ENCODE measurements around the gene ZNF678.
"Not testable (repeated sequence)": the region's sequence is repeated elsewhere in the genome, so short reads cannot be mapped to it uniquely, and the experiment has no call there.

The ZNF678 gene

DNA sequence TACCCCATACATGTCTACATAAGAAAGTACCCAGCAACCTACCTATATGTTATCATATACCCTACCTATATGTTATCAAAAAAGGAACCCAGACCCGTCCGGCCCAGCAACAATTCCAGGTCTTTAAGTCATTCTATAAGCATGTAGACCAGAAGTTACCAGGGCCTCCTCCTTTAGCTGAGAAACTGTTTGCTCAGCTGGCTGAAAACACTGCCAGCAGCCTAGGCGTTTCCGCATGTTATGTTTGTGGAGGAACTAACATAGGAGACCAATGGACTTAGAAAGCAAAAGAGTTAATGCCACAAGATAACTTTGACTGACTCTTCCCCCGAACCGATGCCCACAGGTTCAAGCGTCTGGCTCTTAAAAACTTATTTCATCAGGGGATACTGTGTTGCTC, 7.1 kb upstream of the ZNF678 start:
- DNase-seq, result no peak

DNA sequence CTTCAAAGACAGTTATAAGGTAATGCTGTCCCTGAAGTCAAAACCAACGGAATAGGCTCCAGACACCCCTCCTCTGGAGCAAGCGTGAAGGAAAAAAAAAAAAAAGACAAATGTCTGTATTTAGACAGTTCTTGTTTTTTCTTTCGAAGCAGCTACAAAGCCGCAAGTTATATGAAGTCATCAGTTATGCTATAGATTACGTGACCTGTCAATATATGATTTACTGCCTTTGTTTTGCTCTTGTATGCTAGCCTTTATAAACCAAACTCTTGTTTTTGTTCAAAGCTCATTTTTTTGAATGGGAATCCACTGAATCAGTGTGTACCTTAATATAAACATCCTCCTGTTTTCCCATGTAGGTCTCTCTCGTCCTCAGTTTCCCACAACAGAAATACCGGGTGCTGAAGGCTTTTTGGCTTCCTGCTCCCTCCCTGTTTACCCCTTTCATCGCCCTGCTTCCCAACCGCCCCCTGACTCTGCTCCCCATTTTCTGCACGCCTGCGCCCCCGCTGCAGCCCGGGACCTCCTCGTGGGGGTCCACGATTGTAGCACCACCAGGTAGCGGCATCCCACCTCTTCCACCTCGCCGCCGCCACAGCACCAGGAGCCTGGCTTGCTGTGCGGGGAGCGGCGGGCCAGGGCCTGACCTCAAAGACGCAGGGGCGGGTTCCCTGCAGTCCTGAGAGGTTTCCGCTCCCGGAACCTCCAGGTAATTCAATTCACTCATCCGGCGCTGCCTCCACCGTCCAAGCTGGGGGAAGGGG, 5.2 kb upstream of the ZNF678 start:
- DNase-seq, result no peak

DNA sequence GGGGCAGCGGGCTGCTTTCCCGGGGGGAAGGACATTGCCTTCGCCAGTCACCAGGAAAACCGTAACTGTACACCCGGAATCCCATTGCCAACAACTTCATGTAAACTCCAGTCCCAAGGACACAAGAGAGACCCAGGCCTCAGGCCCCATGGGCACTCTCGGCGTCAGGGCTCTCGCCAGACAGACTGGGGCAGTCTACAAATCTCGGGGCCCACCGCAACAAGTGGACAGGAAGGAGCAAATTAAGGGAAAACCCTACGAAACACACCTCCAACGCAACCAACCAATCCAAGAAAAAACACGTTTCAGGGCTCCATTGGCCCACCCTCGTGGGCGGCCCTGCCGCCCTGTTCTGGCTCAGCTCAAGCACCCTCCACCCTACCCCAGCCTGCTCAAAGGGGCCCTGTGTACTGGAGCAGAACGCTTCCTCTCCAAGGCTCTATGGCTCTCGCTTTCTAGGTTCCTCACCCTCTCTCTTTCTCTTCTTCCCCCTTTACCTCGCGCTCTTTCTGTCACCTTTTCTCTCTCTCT, 4.6 kb upstream of the ZNF678 start:
- DNase-seq, result no peak

DNA sequence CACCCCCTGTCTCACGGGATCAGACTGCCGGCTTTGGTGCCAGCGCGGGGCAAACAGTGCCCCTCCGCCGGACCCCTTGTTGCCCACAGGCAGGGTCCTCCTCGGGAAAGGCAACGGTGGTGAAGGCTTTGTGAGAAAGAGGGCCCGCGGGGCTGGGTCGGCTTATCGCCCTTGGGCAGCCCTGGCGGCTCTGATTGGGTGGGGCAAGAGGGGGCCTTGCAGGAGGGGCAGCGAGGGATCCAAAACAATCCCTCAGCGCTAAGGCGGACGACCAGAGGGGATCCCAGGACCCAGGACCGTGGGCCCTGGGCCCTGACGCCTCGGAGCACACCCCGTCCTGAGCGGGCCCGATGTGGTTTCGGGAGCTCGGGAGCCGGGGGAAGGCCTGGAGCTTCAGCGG, 3.9 kb upstream of the ZNF678 start:
- DNase-seq, result peak; percentile 34

DNA sequence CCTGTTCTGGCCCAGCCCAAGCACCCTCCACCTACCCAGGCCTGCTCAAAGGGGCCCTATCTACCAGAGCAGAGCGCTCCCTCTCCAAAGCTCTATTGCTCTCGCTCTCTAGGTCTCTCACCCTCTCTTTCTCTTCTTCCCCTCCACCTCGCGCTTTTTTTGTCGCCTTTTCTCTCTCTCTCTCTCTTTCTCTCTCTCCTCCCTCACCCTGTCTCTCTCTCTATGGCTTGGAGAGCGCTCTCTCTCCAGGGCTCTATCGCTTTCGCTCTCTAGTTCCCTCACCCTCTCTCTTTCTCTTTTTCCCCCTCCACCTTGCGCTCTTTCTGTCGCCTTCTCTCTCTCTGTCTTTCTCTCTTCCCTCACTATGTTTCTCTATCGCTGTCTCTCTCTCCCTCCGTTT, 3.4 kb upstream of the ZNF678 start:
- DNase-seq, result peak; percentile 35

DNA sequence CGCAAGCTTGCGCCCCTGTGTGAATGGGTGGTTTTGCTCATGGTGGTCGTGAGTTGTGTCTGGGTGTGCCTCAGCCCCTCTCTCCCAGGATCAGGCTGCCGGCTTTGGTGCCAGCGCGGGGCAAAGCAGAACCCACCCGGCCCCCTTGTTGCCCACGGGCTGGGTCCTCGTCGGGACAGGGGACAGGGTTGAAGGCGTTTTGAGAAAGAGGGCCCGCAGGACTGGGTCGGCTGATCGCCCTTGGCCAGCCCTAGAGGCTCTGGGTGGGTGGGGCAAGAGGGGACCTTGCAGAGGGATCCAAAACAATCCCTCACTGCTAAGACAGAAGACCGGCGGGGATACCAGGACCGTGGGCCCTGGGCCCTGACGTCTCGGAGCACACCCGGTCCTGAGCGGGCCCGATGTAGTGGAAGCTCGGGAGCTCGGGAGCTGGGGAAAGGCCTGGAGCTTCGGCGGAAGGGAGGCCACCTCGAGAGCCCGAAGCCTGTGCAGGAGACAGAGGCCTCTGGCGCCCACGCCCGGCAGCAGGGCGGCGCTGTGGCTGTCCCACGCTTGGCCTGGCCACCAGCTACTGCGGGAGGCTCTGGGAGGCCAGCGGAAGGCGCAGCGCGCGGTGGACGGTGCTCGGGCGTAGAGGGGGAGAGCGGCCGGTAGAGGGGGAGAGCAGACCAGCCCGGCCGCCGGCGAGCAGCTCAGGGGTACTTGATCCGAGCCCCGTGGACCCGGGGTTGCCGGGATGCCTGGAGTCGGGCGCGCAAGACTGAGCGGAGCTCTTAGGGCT, 2.8 kb upstream of the ZNF678 start:
- no peak for DNase-seq

DNA sequence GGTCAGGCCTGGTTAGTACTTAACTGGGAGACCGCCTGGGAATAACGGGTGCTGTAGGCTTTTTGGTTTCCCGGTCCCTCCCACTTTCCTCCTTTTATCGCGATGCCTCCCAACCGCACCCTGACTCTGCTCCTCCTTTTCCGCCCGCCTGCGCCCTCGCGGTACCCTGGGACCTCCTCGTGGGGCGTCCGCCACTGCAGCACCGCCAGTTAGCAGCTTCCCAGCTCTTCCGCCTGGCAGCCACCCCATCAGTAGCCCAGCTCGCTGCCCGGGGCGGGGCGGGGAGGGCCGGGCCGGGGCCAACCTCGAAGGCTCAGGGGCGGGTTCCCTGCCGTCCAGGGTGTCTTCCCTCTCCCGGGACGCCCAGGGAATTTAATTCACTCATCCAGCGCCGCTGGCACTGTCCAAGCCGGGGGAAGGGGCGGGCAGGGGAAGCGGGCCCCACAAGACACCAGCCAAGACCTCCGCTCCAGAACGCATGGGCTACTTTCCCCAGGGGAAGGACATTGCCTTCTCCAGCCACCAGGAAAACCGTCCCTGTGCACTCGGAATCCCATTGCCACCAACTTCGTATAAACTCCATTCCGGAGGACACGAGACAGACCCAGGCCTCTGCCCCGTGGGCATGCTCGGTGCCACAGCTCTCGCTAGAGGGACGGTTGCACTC, 2.0 kb upstream of the ZNF678 start:
- no peak for DNase-seq

DNA sequence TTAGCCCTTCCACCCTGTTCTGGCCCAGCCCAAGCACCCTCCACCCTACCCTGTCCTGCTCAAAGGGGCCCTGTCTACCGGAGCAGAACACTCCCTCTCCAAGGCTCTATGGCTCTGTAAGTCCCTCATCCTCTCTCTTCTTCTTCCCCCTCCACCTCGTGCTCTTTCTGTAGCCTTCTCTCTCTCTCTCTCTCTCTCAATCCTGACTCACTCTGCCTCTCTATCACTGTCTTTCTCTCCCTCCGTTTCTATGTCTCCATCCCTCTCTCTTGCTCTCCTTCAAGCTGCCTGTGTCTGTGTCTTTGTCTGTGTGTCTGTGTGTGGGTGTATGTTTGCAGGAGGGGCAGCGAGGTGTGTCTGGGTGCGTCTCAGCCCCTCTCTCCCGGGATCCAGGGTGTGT, 1.3 kb upstream of the ZNF678 start:
- no peak for DNase-seq

DNA sequence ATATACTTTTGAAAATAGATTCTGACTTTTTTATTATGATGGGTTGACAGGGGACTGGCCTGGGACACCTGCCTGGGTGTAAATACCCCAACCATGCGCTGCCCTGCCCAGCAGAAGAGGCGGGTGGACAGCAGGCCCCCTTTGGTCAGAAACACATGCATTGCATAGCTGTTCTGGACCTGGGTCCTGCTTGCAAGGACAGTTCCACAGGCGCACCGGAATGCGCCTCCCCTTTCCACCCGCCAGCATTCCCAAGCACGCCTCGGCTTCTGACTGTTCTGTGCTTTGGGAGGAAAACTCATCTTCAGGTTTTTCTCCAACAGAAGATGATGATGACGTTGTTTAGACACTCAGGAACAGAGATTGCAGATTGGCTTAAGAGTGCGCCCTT, 428 bp upstream of the ZNF678 start:
- no peak for DNase-seq

DNA sequence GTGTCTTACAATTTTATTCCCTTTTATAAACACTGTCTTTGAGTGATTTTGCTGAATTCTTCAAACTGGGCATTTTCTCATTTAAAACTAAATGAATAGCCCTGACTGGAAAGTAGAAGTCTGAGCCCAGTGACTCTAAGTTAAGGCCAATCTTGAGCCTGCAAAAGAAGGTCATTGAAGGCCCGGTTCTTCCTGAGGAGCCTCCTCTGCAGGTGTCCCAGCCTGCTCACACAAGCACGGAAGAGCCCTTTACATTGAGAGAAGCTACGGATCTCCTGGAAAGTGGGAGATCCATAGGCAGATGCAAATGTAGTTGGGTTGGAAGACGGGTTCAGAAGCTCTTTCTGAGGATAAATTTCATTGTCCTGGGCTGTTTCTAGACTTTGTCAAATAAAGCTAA, 3.9 kb downstream of the ZNF678 start:
- DNase-seq, result no peak

DNA sequence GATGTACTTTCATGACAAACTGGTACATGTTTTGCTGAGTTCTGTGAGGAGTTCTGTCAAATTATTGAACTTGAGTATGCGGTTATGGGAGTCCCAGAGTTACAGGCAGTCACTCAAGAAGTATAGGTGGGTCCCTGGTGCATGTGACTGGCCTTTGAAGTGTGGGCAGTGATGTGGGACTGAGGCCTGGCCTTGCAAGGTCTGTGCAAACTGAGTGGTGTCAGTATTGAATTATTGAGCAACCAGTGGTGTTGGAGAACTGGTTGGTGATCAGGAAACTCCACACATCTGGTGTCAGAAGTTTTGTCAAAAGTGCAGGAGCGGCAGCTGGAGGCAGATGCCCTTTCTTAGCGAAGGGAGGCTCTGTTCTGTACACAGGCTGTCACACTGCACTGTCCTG, 5.2 kb downstream of the ZNF678 start:
- DNase-seq, result no peak

DNA sequence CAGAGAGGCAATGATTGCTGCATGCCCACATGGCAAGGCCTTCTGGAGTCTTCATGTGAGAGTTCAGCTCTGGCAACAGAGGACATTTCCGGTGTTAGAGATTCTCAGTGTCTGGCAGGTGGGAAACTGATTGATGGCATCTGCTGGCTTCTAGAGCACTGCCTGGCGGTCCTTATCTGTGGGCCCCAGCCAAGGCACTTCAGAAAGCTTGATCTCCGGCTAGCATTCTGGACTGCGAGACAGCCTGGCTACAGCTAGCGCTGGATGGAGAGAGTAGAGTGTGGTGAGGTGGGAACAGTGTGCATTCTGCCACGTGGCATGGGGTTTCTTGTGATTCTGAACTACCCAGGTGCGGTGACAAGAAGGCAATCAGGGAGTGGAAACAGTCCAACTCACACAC, 9.4 kb downstream of the ZNF678 start:
- DNase-seq, result peak; percentile 31

DNA sequence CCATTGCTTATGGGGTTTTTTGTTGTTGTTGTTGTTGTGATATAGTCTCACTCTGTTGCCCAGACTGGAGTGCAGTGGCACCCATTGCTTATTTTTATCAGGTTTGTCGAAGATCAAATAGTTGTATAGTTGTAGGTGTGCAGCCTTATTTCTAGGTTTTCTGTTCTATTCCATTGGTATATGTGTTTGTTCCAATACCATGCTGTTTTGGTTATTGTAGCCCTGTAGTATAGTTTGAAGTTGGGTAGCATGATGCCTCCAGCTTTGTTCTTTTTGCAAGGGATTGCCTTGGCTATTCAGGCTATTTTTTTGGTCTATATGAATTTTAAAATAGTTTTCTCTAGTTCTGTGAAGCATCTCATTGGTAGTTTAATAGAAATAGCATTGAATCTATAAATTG, 11.6 kb downstream of the ZNF678 start:
- no peak for DNase-seq

DNA sequence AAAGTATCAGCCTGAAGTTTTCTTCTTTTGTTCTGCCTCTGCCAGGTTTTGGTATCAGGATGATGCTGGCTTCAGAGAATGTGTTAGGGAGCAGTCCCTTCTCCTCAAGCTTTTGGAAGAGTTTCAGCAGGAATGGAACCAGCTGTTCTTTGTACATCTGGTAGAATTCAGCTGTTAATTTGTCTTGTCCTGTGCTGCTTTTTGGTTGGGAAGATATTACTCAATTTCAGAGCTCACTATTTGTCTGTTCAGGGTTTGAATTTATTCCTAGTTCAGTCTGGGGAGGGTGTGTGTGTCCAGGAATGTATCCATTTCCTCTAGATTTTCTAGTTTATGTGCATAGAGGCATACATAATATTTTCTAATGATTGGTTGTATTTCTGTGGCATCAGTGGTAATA, 12.8 kb downstream of the ZNF678 start:
- DNase-seq, result no peak

DNA sequence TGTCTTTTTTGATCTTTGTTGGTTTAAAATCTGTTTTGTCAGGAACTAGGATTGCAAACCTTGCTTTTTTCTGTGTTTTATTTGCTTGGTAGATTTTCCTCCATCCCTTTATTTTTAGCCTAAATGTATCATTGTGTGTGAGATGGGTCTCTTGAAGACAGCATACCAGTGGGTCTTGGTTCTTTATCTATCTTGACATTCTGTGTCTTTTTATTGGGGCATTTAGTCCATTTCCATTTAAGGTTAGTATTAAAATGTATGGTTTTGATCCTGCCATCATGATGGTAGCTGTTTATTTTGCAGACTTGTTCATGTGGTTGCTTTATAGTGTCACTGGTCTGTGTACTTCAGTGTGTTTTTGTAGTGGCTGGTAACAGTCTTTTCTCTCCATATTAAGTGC, 14.1 kb downstream of the ZNF678 start:
- DNase-seq, result no peak

DNA sequence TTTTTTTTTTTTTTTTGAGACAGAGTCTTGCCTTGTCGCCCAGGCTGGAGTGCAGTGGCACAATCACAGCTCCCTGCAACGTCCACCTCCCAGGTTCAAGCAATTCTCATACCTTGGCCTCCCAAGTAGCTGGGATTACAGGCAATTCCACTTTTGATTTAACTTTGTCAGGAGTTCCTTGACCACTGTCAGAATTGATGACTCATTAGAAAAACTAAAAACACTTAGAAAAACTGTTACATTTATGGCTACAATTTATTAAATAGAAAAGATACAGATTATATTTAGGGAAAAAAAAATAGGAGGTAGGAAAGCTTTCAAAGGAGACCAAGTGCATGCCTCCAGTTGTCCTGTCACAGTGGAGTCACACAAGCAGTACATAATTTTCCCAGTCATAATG, 20.0 kb downstream of the ZNF678 start:
- no peak for DNase-seq

DNA sequence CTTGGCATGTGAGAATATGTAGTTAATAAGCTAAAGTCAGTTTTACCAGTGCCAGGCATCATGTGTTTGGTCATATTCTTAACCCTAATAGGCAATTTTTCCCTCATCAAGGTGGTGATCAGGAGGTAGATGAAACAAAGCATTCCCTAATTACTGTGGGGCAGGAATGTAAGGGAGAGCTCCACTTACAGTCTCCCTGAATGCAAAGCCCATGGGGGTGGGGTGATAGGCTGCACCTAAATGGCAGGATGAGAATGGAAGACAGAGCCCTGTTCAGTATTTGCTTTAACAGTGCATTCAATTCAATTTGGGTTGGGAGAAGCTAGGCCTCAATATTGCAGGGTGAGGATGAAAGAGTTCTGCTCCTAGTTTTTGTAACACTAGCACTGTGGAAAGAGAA, 23.4 kb downstream of the ZNF678 start:
- DNase-seq, result no peak

DNA sequence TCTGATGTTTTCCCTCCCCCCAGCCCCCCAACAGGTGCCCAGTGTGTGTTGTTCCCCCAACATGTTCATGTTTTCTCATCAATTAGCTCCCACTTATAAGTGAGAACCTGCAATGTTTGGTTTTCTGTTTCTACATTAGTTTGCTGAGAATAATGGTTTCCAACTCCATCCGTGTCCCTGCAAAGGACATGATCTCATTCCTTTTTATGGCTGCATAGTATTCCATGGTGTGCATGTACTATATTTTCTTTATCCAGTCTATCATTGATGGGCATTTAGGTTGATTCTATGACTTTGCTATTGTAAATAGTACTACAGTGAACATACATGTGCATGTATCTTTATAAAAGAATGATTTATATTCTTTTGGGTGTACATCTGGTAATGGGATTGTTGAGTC, 24.6 kb downstream of the ZNF678 start:
- no peak for DNase-seq

DNA sequence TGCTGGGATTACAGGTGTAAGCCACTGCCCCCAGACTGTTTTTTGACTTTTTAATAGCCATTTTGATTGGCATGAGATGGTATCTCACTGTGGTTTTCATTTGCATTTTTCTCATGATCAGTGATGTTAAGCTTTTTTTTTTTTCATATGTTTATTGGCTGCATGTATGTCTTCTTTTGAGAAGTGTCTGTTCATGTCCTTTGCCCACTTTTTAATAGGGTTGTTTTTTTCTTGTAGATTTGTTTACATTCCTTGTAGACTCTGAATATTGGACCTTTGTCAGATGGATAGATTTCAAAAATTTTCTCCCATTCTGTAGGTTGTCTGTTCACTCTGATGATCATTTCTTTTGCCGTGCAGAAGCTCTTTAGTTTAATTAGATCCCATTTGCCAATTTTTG, 25.4 kb downstream of the ZNF678 start:
- not testable (repeated sequence) for DNase-seq

DNA sequence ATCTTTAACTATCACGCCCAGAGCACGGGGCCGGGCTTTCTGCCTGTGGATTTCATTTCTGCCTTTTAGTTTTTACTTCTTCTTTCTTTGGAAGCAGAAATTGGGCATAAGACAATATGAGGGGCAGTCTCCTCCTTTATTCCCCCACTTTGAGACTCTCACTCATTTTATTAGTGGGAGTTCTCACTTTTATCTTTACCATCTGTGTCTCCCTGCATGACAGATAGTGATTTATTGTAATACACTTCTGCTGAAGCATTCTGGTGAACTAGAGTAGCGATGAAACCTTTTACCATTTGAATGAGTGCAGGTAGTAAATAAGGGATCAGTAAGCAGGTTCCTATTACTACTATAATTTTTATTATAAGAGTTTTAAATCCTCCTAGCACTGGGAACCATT, 26.4 kb downstream of the ZNF678 start:
- DNase-seq, result not testable (repeated sequence)

DNA sequence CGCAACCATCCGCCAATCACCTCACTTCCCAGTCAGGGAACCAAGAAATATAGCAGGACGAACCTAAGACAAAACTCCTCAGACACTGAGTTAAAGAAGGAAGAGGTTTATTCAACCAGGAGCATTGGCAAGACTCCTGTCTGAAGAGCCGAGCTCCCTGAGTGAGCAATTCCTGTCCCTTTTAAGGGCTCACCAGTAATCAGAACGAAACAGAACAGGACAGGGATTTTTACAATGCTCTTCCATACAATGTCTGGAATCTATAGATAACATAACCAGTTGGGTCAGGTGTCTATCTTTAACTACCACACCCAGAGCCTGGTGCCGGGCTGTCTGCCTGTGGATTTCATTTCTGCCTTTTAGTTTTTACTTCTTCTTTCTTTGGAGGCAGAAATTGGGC, 32.9 kb downstream of the ZNF678 start:
- DNase-seq, result peak; percentile 46

DNA sequence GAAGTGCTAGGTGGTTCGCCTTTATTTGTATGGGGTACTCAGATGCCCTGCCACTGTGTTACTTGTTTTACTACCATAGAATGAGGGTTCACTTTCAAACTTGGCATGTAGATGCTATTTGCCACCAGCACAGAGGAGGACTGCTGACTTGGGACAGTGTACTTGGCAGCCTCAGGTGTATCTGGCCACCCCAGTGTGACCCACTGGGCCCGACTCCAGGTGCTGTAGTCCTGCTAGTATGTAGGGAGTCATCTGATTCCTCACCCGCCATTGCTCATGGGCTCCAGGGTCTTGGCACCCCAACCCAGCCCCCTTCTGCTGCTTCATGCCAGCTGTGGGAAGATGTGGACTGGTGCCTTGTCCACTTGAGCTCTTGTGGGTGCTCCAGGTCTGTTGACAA, 40.0 kb downstream of the ZNF678 start:
- DNase-seq, result no peak

DNA sequence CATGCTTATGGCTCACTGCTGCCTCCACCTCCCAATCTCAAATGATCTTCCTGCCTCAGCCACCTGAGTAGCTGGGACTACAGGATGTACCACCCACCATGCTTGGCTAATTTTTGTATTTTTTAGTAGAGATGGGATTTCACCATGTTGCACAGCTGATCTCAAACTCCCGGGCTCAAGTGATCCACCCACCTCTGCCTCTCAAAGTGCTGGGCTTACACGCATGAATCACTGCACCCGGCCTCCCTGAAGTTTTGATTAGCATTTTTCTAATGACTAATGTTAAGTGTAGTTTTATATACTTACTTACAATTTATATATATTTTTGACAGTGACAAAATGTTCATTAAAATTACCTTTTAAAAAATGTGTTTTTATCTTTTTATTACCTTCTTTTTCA, 41.1 kb downstream of the ZNF678 start:
- no peak for DNase-seq

DNA sequence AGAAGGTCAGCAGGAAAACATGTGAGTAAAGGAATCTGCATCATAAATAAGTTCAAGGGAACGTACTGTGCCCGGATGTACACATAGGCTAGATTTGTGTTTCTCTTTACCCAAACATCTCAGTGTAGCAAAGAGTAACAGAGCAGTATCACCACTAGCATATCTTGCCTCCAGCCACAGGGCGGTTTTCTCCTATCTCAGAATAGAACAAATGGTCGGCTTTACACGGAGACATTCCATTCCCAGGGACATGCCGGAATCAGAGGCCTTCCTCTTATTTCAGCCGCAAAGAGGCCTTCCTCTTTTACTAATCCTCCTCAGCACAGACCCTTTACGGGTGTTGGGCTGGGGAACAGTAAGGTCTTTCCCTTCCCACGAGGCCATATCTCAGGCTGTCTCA, 42.9 kb downstream of the ZNF678 start:
- DNase-seq, result not testable (repeated sequence)

All from hematopoietic multipotent progenitor cell treated with erythropoietin and hydrocortisone succinate and interleukin-3 and kit ligand, for 8 days (in vitro differentiated cells).